ENCODE measurements around the gene PRUNE2. TPM values are rescaled to one million over a fixed set of nuclear protein-coding genes. Genes with fewer than 3 reads are reported as not detected.

The PRUNE2 gene
- total RNA-seq, 1 experiment from 2014 or later: 2.0 TPM

- no peak for DNase-seq (ENCODE audit: low read depth)
Measured at GRCh38 chr9:76655971-76656370, 249.9 kb downstream of the PRUNE2 start.

DNA sequence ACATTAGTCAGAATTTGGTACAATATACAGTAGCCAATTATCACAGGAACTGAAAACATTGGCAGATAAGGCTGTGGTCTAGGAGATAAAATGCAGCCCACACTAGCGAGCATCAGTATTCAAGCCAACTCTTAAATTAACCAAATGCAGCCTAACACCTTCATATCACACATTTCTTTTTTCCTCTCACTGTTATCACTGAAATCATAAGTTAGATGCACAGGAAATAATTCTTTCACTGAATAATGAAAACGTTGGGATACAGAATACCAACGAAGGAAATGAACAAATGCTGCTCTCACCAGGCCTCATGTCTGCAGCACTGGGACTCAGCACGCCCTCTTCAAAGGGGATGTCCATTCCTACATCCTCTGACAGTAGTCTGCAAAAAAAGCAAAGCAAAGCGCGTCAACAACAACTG is 250.8 kb downstream of the PRUNE2 start:
- DNase-seq (ENCODE audit: low read depth): peak; percentile 53

GRCh38 chr9:76654575-76654974 is 251.3 kb downstream of the PRUNE2 start:
- DNase-seq (ENCODE audit: low read depth): peak; percentile 78

- no peak for DNase-seq (ENCODE audit: low read depth)
Measured at GRCh38 chr9:76654051-76654461, 251.9 kb downstream of the PRUNE2 start.

DNA sequence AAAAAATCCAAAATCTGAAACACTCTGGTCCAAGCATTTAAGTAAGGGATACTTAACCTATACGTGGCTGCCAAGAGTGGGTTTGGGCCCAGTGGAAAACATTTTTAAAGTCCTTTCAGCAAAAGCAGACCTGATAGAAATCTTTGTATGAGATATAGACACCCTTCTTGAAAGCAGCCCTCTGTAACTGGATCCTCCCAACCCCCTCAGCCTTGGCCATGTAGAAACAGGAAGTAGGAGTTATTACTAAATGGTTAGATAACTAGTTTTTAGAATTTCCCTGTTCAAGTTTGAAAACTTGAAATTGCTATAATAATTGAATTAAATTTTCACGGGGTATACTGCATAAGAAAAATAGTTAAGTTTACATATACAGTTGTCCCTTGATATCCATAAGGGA is 253.0 kb downstream of the PRUNE2 start:
- peak; percentile 37 for DNase-seq (ENCODE audit: low read depth)

- no peak for DNase-seq (ENCODE audit: low read depth)
Measured at GRCh38 chr9:76651119-76651705, 254.7 kb downstream of the PRUNE2 start.

GRCh38 chr9:76650692-76651091 is 255.2 kb downstream of the PRUNE2 start:
- DNase-seq (ENCODE audit: low read depth): no peak

- DNase-seq (ENCODE audit: low read depth): no peak
Measured at GRCh38 chr9:76649894-76650293, 256.0 kb downstream of the PRUNE2 start.

DNA sequence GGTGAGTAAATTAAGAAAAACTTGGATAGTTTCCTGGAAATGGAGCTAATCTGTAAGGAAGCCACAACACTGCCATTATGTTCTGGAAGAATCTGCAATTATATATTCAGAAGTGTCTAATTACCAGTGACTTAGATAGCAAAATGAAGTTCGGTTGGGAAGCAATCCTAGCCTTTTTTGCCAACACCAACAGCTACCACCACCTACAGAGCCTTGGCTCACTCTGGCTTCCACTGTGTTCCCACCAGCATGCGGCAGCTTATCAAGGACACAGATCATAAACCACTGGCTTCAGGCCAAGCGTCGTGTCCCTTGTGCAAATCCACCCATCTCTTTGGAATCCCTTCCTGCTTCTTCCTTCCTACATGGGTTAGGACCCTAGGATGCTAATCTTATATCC is 259.7 kb downstream of the PRUNE2 start:
- peak; percentile 71 for DNase-seq (ENCODE audit: low read depth)

- DNase-seq (ENCODE audit: low read depth): no peak
Measured at GRCh38 chr9:76644647-76645250, 261.2 kb downstream of the PRUNE2 start.

- DNase-seq (ENCODE audit: low read depth): no peak
Measured at GRCh38 chr9:76644171-76644570, 261.7 kb downstream of the PRUNE2 start.

- DNase-seq (ENCODE audit: low read depth): no peak
Measured at GRCh38 chr9:76643399-76644117, 262.4 kb downstream of the PRUNE2 start.

DNA sequence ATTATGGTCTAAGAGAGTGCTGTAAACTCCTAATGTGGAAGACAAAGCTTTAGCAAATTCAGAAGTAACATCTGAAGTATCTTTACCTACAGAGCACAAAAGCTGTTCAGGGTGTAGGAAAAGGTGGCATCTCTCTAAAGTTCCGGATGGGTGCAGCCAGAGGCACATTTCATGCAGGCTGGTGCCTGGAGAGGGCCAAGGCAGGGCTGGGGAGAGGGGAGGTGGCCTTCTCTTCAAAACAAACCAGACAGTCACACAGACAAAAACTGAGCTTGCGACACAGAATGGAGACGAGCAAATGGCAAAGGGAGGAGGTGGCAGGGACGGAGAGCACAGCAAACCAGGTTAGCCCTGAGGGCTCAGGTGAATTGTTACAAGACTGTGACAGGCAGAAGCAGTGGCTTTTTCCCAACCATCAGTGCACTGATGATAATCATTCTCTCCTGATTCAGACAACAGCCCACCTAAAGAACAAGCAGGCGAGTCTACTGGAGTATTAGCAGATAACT is 263.2 kb downstream of the PRUNE2 start:
- no peak for DNase-seq (ENCODE audit: low read depth)

GRCh38 chr9:76642074-76642473 is 263.8 kb downstream of the PRUNE2 start:
- DNase-seq (ENCODE audit: low read depth): no peak

DNA sequence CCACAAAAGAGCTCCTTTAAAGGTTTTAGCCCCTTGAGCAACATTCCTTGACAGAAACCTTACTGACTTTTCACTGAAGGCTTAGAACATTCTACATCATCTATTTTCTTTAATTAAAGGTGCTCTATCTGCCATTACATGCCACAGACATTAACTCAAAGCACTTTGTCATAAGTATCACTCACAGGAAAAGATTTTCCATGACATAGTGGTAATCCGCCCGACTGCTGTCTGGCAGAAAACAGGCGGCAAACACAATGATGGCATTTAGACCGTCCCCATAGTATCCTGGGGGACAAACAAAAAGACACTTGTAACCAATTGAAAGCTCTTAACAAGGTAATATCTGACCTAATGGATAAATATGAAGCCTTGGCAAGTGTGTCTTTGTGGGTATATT is 267.9 kb downstream of the PRUNE2 start:
- DNase-seq (ENCODE audit: low read depth): no peak

- DNase-seq (ENCODE audit: low read depth): no peak
Measured at GRCh38 chr9:76637416-76637815, 268.5 kb downstream of the PRUNE2 start.

DNA sequence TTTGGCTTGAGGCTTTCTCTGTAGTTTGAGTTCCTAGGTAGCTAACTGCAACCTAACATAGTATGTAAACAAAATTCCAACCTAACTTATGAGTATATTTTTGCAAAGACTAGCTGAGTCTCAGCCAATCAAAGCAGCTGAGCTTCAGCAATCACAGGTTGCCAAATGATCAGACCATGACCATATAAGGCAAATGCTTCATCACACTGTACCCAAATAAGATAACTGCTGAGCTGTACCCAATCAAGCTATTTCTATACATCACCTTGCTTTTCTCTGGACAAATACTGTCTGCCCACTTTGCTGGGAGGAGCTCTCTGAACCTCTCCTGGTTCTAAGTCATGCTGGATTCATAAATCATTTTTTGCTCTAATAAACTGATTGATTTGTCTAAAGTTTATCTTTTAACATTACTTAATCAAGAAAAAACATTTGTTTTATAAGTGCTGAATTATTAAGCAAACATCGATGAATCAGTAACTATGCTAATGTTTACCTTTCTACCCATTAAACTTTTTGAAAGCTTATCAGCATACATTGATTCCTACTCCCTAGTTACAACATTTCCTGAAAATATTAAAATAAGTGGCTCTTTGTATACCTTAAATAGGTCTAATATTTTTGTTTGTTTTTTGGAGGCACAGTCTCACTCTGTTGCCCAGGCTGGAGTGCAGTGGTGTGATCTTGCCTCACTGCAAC is 271.4 kb downstream of the PRUNE2 start:
- no peak for DNase-seq (ENCODE audit: low read depth)

GRCh38 chr9:76630916-76631315 is 275.0 kb downstream of the PRUNE2 start:
- DNase-seq (ENCODE audit: low read depth): no peak

- DNase-seq (ENCODE audit: low read depth): no peak
Measured at GRCh38 chr9:76629205-76629990, 276.5 kb downstream of the PRUNE2 start.

GRCh38 chr9:76628155-76628554 is 277.8 kb downstream of the PRUNE2 start:
- DNase-seq (ENCODE audit: low read depth): no peak

- DNase-seq (ENCODE audit: low read depth): no peak
Measured at GRCh38 chr9:76626980-76627379, 278.9 kb downstream of the PRUNE2 start.

DNA sequence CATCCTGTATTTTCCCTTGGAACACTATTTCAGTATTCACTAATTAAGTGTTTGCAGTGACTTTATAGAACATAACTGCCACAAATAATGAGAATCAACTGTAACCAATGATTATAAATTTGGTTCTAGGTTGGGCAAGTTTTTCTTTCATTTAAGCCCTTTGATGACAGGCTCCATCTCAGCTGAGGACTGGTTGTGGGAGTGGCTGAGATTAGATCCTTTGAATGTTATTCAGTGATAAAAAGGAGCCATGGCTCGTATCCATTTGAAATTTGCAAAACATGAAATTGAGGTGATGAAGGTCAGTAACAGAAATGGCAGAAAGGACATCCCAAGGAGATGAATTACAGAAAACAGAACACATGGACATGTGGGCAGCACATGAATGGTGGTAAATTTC is 279.8 kb downstream of the PRUNE2 start:
- DNase-seq (ENCODE audit: low read depth): no peak
